GM12872 (cell line): Measurements from ENCODE around the gene SHC1.

Experiments used
- TF ChIP-seq, protein P1 (sequence below): IDR thresholded peaks from 3 replicates; pipeline ENCODE4 v1.5.1; 2011; ENCODE audit warnings: low read depth, mild to moderate bottlenecking, low read length, moderate library complexity; ENCODE audit not compliant: insufficient read depth

SHC1 gene, protein sequence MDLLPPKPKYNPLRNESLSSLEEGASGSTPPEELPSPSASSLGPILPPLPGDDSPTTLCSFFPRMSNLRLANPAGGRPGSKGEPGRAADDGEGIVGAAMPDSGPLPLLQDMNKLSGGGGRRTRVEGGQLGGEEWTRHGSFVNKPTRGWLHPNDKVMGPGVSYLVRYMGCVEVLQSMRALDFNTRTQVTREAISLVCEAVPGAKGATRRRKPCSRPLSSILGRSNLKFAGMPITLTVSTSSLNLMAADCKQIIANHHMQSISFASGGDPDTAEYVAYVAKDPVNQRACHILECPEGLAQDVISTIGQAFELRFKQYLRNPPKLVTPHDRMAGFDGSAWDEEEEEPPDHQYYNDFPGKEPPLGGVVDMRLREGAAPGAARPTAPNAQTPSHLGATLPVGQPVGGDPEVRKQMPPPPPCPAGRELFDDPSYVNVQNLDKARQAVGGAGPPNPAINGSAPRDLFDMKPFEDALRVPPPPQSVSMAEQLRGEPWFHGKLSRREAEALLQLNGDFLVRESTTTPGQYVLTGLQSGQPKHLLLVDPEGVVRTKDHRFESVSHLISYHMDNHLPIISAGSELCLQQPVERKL

DNA sequence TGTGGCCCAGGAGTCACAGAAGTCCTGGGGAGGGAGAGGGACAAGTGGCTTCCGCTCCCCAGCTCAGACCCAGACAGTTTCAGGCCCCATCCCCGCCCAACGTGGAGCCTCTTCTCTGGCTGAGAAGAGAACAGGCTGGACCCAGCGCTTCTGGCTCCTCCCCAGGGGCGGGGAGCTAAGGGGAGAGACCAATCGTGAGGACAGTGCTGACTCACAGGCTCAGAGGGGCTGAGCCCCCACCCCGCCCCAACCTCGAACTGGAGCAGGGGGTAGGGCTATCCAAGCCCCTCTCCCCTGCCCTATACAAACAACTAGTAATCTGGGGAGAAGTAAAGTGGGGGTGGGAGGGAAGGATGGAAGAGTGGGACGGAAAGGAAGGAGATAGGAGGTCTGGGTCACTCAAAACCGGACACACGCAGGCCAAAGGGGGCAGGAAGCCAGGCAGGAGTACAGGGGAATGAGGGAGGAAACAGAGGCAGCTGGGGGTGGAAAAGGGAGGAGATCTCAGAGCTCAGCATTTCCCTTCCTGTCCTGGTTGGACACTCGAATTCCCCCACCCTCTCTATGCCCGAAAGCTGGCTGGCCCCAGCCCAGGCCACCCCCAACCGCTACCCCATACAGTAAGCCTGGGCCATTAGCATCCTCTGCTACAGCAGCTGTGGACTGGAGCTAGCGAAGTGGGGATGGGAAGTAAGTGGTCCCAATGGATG, at the start of gene SHC1:
Gene SHC1 (minus strand): TSS at position 117 of the 710 bp plus-strand sequence. CDS start 221 bp downstream, outside the sequence.
- TF ChIP-seq, protein P1, sequence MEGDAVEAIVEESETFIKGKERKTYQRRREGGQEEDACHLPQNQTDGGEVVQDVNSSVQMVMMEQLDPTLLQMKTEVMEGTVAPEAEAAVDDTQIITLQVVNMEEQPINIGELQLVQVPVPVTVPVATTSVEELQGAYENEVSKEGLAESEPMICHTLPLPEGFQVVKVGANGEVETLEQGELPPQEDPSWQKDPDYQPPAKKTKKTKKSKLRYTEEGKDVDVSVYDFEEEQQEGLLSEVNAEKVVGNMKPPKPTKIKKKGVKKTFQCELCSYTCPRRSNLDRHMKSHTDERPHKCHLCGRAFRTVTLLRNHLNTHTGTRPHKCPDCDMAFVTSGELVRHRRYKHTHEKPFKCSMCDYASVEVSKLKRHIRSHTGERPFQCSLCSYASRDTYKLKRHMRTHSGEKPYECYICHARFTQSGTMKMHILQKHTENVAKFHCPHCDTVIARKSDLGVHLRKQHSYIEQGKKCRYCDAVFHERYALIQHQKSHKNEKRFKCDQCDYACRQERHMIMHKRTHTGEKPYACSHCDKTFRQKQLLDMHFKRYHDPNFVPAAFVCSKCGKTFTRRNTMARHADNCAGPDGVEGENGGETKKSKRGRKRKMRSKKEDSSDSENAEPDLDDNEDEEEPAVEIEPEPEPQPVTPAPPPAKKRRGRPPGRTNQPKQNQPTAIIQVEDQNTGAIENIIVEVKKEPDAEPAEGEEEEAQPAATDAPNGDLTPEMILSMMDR: no peak

DNA sequence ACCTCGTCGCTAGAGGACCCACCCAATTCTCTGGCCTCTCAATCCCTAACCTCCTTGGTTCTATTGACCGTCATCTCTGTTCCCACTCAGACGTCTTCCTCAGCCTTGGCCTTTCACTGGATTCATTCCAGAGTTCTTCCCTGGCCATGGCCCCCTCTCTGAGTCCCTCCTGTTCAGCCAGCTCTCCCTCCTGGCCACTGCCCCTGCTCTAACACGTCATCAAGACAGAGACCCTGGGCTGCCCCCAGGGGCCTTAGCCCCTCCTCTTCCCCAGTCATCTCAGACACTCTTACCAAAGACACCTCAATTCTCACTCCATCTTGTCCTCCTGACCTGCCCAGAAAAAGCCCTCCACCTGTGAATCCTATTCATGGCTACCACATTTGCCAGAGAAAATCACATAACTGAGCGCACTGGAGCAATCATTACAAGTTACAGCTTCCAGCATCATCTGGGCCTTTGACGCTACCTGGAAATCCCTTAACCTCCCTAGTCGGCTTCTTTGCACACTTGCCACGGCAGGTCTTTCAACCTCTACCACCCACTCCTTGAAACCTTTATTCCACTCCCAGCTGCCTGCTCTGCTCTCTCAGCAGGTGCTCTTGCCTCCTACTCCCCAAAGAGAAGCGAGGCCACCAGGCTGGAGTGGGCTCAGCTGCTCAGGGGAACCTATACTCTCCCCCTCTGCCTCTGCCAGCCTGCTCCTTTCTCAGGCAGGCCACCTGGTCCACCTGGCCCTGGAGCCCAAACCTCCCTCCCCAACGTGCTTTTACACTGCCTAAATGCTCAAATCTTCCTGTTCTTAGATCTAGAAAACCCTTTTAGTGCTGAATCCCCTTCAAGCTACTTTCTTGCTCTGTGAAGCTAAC, 49.1 kb upstream of the SHC1 start:
- TF ChIP-seq, protein P1: no peak

DNA sequence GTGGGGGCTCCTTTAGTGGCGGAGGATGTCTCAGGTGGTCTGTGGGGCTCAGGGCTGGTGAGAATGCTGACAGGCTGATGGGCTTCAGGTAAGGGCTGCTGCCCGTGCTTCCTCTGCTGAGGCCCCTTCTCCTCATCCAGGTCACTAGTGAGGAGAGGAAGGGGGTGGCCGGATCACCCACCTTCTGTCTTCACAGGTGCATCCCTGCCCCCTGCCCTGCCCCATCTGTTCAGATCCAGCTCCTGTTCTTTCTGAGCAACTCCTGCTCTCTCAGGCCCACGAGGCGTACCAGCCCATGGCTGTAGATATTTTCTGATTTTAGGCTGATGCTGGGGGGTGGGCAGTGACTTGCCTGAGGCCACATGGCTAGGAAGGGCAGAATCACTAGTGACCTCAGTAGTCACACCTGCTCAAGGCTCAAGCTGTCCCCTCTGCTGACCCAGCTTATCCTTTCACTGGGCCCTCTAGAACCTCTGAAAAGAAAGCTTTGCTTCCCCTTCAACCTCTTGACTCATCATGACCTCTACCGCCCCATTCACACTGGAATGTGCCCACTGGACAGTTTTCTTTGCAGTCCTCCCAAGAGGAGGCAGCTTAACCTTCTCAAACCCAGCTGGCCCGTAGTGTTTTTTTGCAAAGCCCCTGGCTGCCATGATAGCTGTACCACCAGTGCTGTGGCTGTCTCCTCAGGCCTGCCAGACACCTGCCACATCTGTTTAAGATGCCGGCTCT, 48.2 kb upstream of the SHC1 start:
- TF ChIP-seq, protein P1: no peak

DNA sequence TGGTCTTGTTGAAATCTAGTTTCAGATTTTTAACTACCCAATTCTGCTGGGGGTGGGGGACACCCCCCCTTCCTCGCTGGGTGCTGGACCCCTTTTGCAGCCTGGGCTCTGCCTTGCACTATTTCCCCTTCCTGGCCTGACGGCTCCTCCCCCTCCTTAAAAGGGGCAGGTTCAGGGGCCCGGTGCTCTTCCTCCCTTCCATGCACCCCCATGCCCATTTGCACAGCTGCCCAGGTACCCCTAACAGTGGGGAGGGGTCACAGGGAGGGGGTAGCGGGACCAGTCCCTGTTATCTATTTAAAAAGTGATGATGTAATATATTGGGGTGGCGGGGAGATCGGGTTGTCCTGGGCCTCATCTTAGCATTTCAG, 47.4 kb upstream of the SHC1 start:
- TF ChIP-seq, protein P1: no peak

DNA sequence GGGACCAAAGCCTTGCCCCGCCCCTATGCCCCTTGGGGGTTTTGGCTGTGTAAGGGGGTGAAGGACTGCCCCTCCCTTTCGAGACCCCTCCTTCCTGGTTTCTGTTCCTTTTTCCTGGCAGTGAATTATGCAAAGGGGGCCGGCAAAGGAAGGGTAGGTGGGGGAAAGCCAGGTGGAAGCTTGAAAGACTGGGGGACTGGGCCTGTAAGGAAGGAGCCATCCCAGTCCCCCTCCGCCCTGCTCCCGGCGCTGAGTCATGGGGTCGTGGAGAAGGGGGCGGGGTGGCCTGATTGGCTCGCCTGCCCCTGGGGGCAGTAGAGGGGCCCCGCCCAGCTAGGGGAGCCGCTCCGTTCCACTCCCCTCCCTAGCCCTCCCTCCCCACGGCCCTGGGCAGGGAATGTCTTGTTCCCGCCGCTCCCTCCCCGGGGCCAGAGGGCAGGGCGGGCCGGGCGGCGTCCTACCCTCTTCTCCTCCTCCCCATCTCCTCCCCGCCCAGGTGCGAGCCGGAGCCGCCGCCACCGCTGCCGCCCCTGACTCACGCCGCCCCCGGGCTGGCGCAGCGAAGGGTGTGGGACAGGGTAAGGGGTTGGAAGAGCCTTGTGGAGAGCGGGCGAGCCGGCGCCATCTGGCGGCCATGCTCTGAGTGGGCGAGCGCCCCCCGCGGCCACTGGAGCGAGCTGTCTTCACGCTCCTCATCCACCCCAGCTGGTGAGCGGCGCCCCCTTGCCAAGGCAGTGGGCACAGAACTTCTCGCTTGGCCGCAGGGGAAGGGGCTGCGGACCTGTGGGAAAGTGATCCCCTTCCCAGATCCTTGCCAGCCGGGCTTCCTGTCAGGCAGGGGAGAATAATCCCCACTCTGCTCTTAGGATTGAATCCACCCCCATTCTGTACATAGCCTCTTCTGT, 46.7 kb upstream of the SHC1 start:
- TF ChIP-seq, protein P1: peak; percentile 100

DNA sequence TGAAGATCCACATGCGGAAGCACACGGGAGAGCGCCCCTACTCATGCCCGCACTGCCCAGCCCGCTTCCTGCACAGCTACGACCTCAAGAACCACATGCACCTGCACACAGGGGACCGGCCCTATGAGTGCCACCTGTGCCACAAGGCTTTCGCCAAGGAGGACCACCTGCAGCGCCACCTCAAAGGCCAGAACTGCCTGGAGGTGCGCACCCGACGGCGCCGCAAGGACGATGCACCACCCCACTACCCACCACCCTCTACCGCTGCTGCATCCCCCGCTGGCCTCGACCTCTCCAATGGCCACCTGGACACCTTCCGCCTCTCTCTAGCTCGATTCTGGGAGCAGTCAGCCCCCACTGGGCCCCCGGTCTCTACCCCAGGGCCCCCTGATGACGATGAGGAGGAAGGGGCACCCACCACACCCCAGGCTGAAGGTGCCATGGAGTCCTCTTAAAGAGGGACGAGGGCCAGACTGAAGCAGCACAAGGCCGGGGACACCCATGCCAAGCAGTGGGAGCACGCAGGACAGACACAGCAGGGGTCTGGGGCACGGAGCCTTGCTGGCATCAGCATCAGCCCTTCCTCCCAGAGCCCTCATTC, 45.8 kb upstream of the SHC1 start:
- TF ChIP-seq, protein P1: no peak
